Calu3 (cell line): ENCODE data around the gene MTCH1. TPM values are rescaled to one million over a fixed set of nuclear protein-coding genes. Genes with fewer than 3 reads are reported as not detected.

Experiments
- BruUV-seq: library from RNA; stranded (reverse); fragments of 400-500 nt; replicated peaks from 2 replicates; lab custom pipeline; 2021; lab: Mats Ljungman, UMichigan
- CTCF ChIA-PET: fragments of 300-600 bp; sonication (Branson Sonifier 250); formaldehyde crosslinking; loops from one replicate; lab custom pipeline; 2022; ENCODE audit warnings: antibody characterized with exemption; lab: Charles Lee
- DNase-seq: peaks from one replicate; pipeline ENCODE4 v3.0.0; 2022
- H3K27ac Mint-ChIP-seq: one replicate; pipeline ENCODE4 v1.8.0; 2022; ENCODE audit warnings: mixed read lengths; ENCODE audit not compliant: unreplicated experiment
- H3K27me3 Mint-ChIP-seq: one replicate; pipeline ENCODE4 v1.8.0; 2022; ENCODE audit warnings: mixed read lengths; ENCODE audit not compliant: unreplicated experiment
- H3K36me3 Mint-ChIP-seq: one replicate; pipeline ENCODE4 v1.8.0; 2022; ENCODE audit warnings: mild to moderate bottlenecking, moderate library complexity, mixed read lengths; ENCODE audit not compliant: insufficient read depth, unreplicated experiment
- H3K4me1 Mint-ChIP-seq: one replicate; pipeline ENCODE4 v1.8.0; 2022; ENCODE audit warnings: mild to moderate bottlenecking, low read depth, mixed read lengths; ENCODE audit not compliant: unreplicated experiment
- H3K4me3 Mint-ChIP-seq: one replicate; pipeline ENCODE4 v1.8.0; 2022; ENCODE audit warnings: mild to moderate bottlenecking, low read depth, moderate library complexity, mixed read lengths; ENCODE audit not compliant: unreplicated experiment
- H3K9me3 Mint-ChIP-seq: one replicate; pipeline ENCODE4 v1.8.0; 2022; ENCODE audit warnings: low read depth, mixed read lengths; ENCODE audit not compliant: unreplicated experiment
- CTCF ChIP-seq: fragments of 200-600 bp; IDR thresholded peaks from one replicate; pipeline ENCODE4 v1.8.0; 2022; ENCODE audit warnings: antibody characterized with exemption; ENCODE audit not compliant: unreplicated experiment
- intact Hi-C: fragments of 100-400 bp; cut with micrococcal nuclease; formaldehyde crosslinking; loops from one replicate; pipeline ENCODE4 v1.10.0; 2022; ENCODE audit not compliant: unreplicated experiment
- total RNA-seq: library from RNA; stranded (reverse); gene quantifications from 2 replicates; pipeline ENCODE4 v1.2.3, GENCODE V29; 2022

Gene MTCH1
- total RNA-seq, 1 experiment from 2014 or later = 288 TPM

GRCh38 chr6:37016995-37017394 lies 31.0 kb upstream of the MTCH1 start:
- no peak for DNase-seq
- H3K9me3 Mint-ChIP-seq = no peaks in the 10 kb centered on the region
- no peak overlapping the region for H3K4me3 Mint-ChIP-seq
- CTCF ChIA-PET = interaction anchor here (0.7 to 3.8 kb wide), 4 partner anchors 11 to 131 kb away, joined by 3 to 37 read pairs (median 14); partner anchors contain the start of genes C6orf89, FGD2 and MTCH1
- no peaks in the 10 kb centered on the region for H3K27me3 Mint-ChIP-seq
- peaks cover 43% of the 10 kb centered on the region for H3K4me1 Mint-ChIP-seq
- H3K36me3 Mint-ChIP-seq = peaks cover 10% of the 10 kb centered on the region
- intact Hi-C loops = no loop called here
- H3K27ac Mint-ChIP-seq = no peak overlapping the region
- TF ChIP-seq CTCF = no peak
- BruUV-seq = no TSS peak

- H3K27ac Mint-ChIP-seq = no peak overlapping the region
- BruUV-seq = no TSS peak
- no peak overlapping the region for H3K4me3 Mint-ChIP-seq
- intact Hi-C loops = no loop called here
- H3K4me1 Mint-ChIP-seq = peaks cover 29% of the 10 kb centered on the region
- no peak for TF ChIP-seq CTCF
- peaks cover 10% of the 10 kb centered on the region for H3K36me3 Mint-ChIP-seq
- no peak for DNase-seq
- H3K27me3 Mint-ChIP-seq = no peaks in the 10 kb centered on the region
- H3K9me3 Mint-ChIP-seq = no peaks in the 10 kb centered on the region
- CTCF ChIA-PET = interaction anchor here (0.6 to 1.9 kb wide), 2 partner anchors 102 to 191 kb away, joined by 3 to 7 read pairs; no protein-coding TSS in a partner anchor
These were observed 29.5 kb upstream of the MTCH1 start for GRCh38 chr6:37015532-37015931.

GRCh38 chr6:37014667-37015066 lies 28.7 kb upstream of the MTCH1 start:
- no peak for DNase-seq
- no peaks in the 10 kb centered on the region for H3K27me3 Mint-ChIP-seq
- BruUV-seq = no TSS peak
- no peak overlapping the region for H3K27ac Mint-ChIP-seq
- no peak overlapping the region for H3K4me3 Mint-ChIP-seq
- CTCF ChIA-PET = interaction anchor here (1.9 kb wide), 1 partner anchor 101 kb away, joined by 7 read pairs; no protein-coding TSS in a partner anchor
- intact Hi-C loops = no loop called here
- peaks cover 22% of the 10 kb centered on the region for H3K4me1 Mint-ChIP-seq
- peaks cover 10% of the 10 kb centered on the region for H3K36me3 Mint-ChIP-seq
- H3K9me3 Mint-ChIP-seq = no peaks in the 10 kb centered on the region
- no peak for TF ChIP-seq CTCF

- Mint-ChIP-seq H3K27ac (no peak overlapping the region), H3K4me1 (peaks cover 13% of the 10 kb centered on the region), H3K36me3 (peaks cover 6% of the 10 kb centered on the region), H3K9me3 (no peaks in the 10 kb centered on the region), H3K4me3 (no peak overlapping the region), H3K27me3 (peaks cover 6% of the 10 kb centered on the region)
- no peak for DNase-seq
- CTCF ChIA-PET = no interaction called here
- BruUV-seq = no TSS peak
- no peak for TF ChIP-seq CTCF
- intact Hi-C loops = no loop called here
These were observed 27.8 kb upstream of the MTCH1 start for GRCh38 chr6:37013516-37014491.
